ENCODE measurements around the gene ASTN2.

Gene ASTN2

DNA sequence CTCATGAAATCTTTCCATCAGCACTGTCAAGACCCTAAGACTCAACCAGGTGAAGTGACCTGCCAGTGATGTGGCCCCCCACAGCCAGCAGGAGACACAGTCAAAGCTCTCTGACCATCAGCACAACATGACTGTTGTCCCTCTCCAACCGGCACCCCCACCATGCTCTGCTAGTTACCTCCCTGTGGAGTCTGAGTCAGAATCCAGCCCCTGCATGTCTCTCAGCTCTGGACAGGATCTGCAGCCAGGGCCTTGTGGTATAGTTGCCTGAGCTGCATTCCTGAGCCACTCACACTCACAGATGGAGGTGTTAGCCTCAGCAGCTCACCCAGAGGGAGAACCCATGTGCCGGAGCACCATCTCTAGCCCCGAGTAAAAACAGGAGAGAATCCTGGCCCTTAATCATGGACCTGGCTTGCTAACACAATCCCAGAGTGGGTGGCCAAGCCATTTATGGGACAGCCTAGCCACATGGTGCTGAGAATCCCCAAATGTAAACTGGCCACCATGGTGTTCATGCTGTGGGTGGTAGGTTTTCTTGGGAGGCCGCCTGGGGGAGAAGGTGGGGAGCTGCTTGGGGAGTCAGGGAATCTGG is 1023.5 kb downstream of the ASTN2 start:
- DNase-seq = peak; percentile 92

DNA sequence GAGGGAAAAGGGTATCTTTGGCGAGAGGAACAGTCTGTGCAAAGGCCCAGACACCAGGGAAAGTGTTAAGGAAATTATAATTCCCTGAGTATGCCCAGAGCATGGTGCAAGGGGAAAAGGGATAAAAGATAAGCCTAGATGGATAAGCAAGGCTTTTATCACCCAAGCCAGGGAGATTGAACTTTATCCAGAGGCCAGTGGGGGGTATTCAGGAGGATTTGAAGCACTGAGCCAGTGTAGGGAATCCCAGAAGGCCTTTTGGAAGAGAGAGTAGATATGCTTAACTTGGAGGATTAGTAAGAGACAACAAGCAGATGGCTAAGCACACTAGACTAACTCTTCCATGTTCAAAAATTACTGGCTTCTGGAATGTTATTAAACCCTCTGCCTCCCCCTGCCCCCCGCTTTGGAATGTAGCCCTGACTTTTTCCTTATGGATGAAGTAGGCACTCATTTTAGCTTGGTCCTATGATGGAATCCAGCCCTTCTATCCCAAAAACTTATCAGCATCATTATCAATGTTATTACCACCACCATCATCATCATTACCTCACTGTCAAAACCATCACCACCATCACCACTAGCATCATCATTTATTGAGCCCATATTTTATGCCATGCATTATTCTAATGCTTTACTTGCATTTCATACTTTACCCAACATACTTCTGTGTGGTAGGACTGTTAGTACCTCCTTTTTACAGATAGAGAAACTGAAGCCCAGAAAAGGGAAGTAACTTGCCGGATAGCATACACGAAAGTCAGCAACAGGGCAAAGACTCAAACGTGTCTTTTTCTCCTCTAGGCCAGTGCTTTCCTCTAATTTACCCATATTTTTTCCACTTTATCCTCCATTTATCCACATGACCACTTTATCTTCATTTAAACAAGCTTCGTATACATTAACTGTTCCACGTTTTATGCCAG is 1024.3 kb downstream of the ASTN2 start:
- DNase-seq = peak; percentile 68

GRCh38 chr9:116389541-116390302 is 1025.1 kb downstream of the ASTN2 start:
- no peak for DNase-seq

- peak; percentile 20 for DNase-seq
Observed at GRCh38 chr9:116387934-116388698, 1026.7 kb downstream of the ASTN2 start.

GRCh38 chr9:116383936-116384335 is 1030.9 kb downstream of the ASTN2 start:
- no peak for DNase-seq

- DNase-seq = no peak
Observed at GRCh38 chr9:116383133-116383532, 1031.7 kb downstream of the ASTN2 start.

DNA sequence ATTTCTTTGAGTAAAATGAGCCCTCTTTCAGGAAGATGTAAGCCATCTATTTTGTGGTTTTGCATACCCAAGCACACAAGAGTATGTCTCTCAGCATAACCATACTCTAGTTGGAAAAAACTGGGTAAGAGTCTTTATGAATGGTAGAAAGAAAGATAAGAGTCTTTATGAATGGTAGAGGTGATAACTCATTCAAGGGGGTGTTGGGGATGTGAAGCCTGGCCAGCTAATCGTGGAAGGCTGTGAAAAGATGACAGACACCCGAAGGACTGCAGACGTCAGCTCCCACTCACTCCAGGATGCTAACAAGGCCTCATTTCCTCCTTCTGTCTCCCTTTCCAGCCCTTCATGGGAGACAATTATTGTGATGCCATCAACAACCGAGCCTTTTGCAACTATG is 1032.8 kb downstream of the ASTN2 start:
- no peak for DNase-seq

DNA sequence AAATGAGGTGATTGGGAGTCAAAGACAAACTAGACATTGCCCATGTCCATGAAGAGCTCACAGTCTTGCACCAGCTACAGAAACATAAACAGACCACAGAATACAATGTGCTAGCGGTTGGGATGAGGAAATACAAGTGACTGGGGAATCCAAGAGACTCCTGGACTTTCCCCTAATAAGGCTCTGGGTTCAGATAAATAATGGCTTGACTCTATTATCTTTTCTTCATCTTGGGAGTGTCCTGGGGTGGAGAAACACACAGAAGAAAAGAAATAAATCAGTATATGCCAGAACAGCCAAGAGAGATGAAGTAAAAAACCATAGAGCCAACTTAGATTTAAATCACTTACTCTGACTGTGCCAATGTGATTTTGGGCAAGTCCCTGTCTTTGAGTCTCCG is 1033.5 kb downstream of the ASTN2 start:
- no peak for DNase-seq

DNA sequence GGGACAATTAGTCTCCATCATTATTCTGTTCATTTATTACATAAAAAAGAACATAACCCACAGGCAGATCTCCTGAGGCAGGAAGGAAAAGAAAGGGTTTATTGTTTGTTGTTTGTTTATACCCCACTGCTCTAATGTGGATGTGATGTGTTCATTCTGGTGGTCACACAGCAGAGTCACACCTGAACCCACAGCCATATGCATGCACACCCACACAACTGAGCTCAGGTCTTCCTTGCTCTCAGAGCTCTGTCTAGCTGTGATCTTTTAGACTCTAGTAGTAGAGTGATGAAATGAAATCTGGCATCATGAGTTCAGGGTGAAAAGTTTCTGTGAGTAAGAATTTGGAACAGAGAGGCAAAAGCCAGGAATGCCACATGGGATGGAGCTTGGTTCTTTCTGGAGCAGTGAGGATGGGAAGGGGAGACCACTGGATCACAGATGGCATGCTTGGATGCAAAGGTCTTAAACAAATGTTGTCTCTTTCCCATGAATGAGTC is 1034.3 kb downstream of the ASTN2 start:
- DNase-seq = no peak

DNA sequence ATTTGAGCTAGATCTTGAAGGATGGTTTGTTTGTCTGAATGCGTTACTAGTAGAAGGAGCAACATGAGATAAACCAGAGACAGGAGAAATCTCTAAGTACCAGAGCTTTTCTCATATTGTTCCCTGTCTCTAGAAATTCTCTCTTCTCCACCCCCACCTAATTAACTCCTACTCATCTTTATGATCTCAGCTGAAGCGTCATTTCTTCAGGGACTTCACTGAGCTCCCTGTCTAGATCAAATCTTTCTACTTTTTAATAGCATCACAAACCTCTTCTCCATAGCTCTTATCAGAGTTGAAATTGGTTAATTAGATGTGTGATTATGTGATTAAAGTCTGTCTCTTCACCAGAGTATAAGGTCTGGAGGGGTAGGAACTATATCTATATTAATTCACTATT is 1035.0 kb downstream of the ASTN2 start:
- DNase-seq = no peak

DNA sequence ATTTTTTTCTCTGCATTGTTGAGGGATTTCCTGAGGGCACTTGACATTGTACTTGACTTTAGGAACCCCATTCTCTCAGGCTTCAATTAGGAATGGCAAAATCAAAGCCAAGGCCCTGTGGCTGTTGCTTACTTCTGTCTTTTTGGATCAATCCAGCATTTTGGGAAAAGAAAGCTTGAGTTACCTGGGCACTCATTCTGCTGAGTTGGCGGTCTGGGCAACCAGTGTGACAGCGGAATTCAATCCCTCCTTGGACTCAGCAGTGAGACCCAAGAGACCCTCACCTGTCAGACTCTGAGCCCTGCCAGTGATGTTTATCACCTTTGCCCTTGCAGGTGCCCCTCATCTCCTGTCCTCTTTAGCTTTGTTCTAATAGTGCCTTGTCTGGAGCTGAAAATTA is 1036.0 kb downstream of the ASTN2 start:
- no peak for DNase-seq

DNA sequence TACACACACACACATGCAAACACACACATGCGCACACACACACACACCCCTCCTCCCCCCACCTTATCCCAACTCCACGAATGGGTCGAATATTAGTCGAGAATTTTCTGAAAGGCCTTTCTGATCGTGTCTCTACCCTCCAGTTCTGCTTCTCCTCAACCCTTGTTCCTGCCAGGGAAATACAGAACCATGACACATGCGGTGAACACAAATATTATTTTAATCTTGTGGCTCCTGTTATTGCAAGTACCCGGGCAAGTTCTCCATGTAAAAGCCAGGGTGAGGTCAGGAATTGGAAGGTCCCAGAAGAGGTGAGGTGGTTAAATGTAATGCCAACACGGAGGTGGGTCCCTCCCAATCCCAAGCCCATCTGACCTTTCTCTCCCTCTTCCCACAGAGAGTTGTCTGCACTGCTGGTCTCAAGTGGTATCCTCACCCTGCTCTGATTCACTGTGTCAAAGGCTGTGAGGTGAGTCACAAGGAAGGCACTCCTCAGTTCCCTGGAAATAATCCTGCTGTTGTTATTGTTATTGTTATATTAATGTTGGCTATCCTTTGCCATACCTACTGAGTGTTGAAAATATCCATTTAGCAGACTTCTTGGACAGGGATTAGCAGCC is 1037.6 kb downstream of the ASTN2 start:
- peak; percentile 48 for DNase-seq
